ENCODE data around the gene RNU6-9.

- no peak for TF ChIP-seq CTCF (IDR thresholded peaks at IDR 0.05)
- TF ChIP-seq EZH2 (IDR thresholded peaks at IDR 0.05; ENCODE audit: borderline replicate concordance, insufficient read depth, low read depth, low read length, poor library complexity, severe bottlenecking) = no peak
These were observed 17.9 kb upstream of the RNU6-9 start for GRCh38 chr19:875265-875879.

Measured in B cell (primary cell).